Measurements from ENCODE around the gene UNC13B. TPM values are rescaled to one million over a fixed set of nuclear protein-coding genes. Genes with fewer than 3 reads are reported as not detected.

UNC13B gene
- total RNA-seq, 1 donor: 25.3 TPM

- Histone ChIP-seq H3K79me2 (ENCODE audit: insufficient read depth, low read length) (no peaks in the 10 kb centered on the region), H2AFZ (ENCODE audit: low read length) (no peak overlapping the region), H3K27ac (ENCODE audit: low read depth, low read length) (no peak overlapping the region), H3K27me3 (ENCODE audit: insufficient read depth, low read length) (no peaks in the 10 kb centered on the region), H3K4me1 (ENCODE audit: insufficient read depth, low read length) (peaks cover 31% of the 10 kb centered on the region), H3K4me3 (ENCODE audit: insufficient read depth, low read length) (no peak overlapping the region), H3K36me3 (ENCODE audit: insufficient read depth, low read length) (no peaks in the 10 kb centered on the region), H4K20me1 (ENCODE audit: insufficient read depth, low read length) (no peaks in the 10 kb centered on the region), H3K9me3 (ENCODE audit: low read depth, low read length) (no peaks in the 10 kb centered on the region), H3K4me2 (ENCODE audit: insufficient read depth, low read length) (no peak overlapping the region)
- no peak for DNase-seq (ENCODE audit: insufficient read length, low spot score, missing footprints)
- TF ChIP-seq CTCF (IDR thresholded peaks at IDR 0.05; ENCODE audit: extremely low read depth, low read depth, low read length): peak; percentile 14
These were observed 113.2 kb downstream of the UNC13B start for GRCh38 chr9:35274993-35275392.

GRCh38 chr9:35277171-35277520 is 115.3 kb downstream of the UNC13B start:
- H3K79me2 ChIP-seq (ENCODE audit: insufficient read depth, low read length): no peaks in the 10 kb centered on the region
- peak overlapping the region; percentile 79 for H3K27ac ChIP-seq (ENCODE audit: low read depth, low read length)
- peak overlapping the region; percentile 87 for H3K4me2 ChIP-seq (ENCODE audit: insufficient read depth, low read length)
- no peaks in the 10 kb centered on the region for H4K20me1 ChIP-seq (ENCODE audit: insufficient read depth, low read length)
- peaks cover 31% of the 10 kb centered on the region for H3K4me1 ChIP-seq (ENCODE audit: insufficient read depth, low read length)
- peak overlapping the region; percentile 74 for H2AFZ ChIP-seq (ENCODE audit: low read length)
- H3K27me3 ChIP-seq (ENCODE audit: insufficient read depth, low read length): no peaks in the 10 kb centered on the region
- no peaks in the 10 kb centered on the region for H3K9me3 ChIP-seq (ENCODE audit: low read depth, low read length)
- H3K36me3 ChIP-seq (ENCODE audit: insufficient read depth, low read length): no peaks in the 10 kb centered on the region
- DNase-seq (ENCODE audit: insufficient read length, low spot score, missing footprints): no peak
- TF ChIP-seq CTCF (IDR thresholded peaks at IDR 0.05; ENCODE audit: extremely low read depth, low read depth, low read length): no peak
- H3K4me3 ChIP-seq (ENCODE audit: insufficient read depth, low read length): peak overlapping the region; percentile 63

- Histone ChIP-seq H3K4me1 (ENCODE audit: insufficient read depth, low read length) (peaks cover 28% of the 10 kb centered on the region), H3K36me3 (ENCODE audit: insufficient read depth, low read length) (no peaks in the 10 kb centered on the region), H3K9me3 (ENCODE audit: low read depth, low read length) (no peaks in the 10 kb centered on the region), H3K4me2 (ENCODE audit: insufficient read depth, low read length) (peak overlapping the region; percentile 87), H3K4me3 (ENCODE audit: insufficient read depth, low read length) (peak overlapping the region; percentile 40), H3K27me3 (ENCODE audit: insufficient read depth, low read length) (no peaks in the 10 kb centered on the region), H3K79me2 (ENCODE audit: insufficient read depth, low read length) (no peaks in the 10 kb centered on the region), H4K20me1 (ENCODE audit: insufficient read depth, low read length) (no peaks in the 10 kb centered on the region), H2AFZ (ENCODE audit: low read length) (no peak overlapping the region), H3K27ac (ENCODE audit: low read depth, low read length) (peak overlapping the region; percentile 79)
- TF ChIP-seq CTCF (IDR thresholded peaks at IDR 0.05; ENCODE audit: extremely low read depth, low read depth, low read length): no peak
- DNase-seq (ENCODE audit: insufficient read length, low spot score, missing footprints): peak; percentile 73
These were observed 116.0 kb downstream of the UNC13B start for GRCh38 chr9:35277628-35278359.

GRCh38 chr9:35279946-35280345 is 118.1 kb downstream of the UNC13B start:
- H3K4me2 ChIP-seq (ENCODE audit: insufficient read depth, low read length): no peak overlapping the region
- H3K79me2 ChIP-seq (ENCODE audit: insufficient read depth, low read length): no peaks in the 10 kb centered on the region
- H3K4me3 ChIP-seq (ENCODE audit: insufficient read depth, low read length): no peak overlapping the region
- no peaks in the 10 kb centered on the region for H3K9me3 ChIP-seq (ENCODE audit: low read depth, low read length)
- H2AFZ ChIP-seq (ENCODE audit: low read length): peak overlapping the region; percentile 28
- no peaks in the 10 kb centered on the region for H4K20me1 ChIP-seq (ENCODE audit: insufficient read depth, low read length)
- TF ChIP-seq CTCF (IDR thresholded peaks at IDR 0.05; ENCODE audit: extremely low read depth, low read depth, low read length): no peak
- no peak overlapping the region for H3K27ac ChIP-seq (ENCODE audit: low read depth, low read length)
- H3K4me1 ChIP-seq (ENCODE audit: insufficient read depth, low read length): peaks cover 20% of the 10 kb centered on the region
- no peaks in the 10 kb centered on the region for H3K27me3 ChIP-seq (ENCODE audit: insufficient read depth, low read length)
- no peak for DNase-seq (ENCODE audit: insufficient read length, low spot score, missing footprints)
- no peaks in the 10 kb centered on the region for H3K36me3 ChIP-seq (ENCODE audit: insufficient read depth, low read length)
